K562 (cell line): ENCODE results near the gene ZNF628. TPM values are rescaled to one million over a fixed set of nuclear protein-coding genes. Genes with fewer than 3 reads are reported as not detected.

Experiments
- ATAC-seq: fragments of 200-7000 bp; cut with Tn5 transposase; 3 replicates; pipeline ENCODE4 v1.9.1; 2020; ENCODE audit warnings: moderate library complexity
- BruUV-seq: library from RNA; stranded (reverse); fragments of 400-500 nt; replicated peaks from 2 replicates; lab custom pipeline; 2021; lab: Mats Ljungman, UMichigan
- CTCF ChIA-PET: fragments of 300-600 bp; formaldehyde crosslinking; extraction: SDS; loops from one replicate; lab custom pipeline; 2021; ENCODE audit warnings: low intra/inter-chr PET ratio; lab: Yijun Ruan, JAX
- POLR2A ChIA-PET: fragments of 300-600, 350-650 bp; sonication (Branson Sonifier 250); formaldehyde crosslinking; extraction: SDS; loops from one replicate; lab custom pipeline; 2021; ENCODE audit warnings: antibody characterized with exemption, inconsistent platforms; lab: Yijun Ruan, JAX
- DNase-seq, 4 experiments: peaks; one replicate each; pipeline versions ENCODE4 v3.0.0 to v3.0.0-alpha.2; 2011 to 2018; ENCODE audit warnings: low spot score in 3 of 4, mixed read lengths in 3 of 4; ENCODE audit errors: extremely low read depth in 1 of 4
- FAIRE-seq: peaks from 2 replicates; lab custom pipeline; 2011; peaks lifted over from hg19 to GRCh38; lab: Jason Lieb, UNC
- H2AFZ ChIP-seq: 2 replicates; pipeline ENCODE4 v1.6.0; 2011; ENCODE audit warnings: low read depth, low read length, control low read depth, inconsistent platforms
- H3K27ac ChIP-seq: fragments of 200-600 bp; 3 replicates; pipeline ENCODE4 v1.8.0; 2011; ENCODE audit warnings: low read depth, mild to moderate bottlenecking, control low read depth, inconsistent platforms, low read length, moderate library complexity, mixed read lengths; ENCODE audit errors: extremely low read depth
- H3K27me3 ChIP-seq, 2 experiments: fragments of 300-600 bp in 1 of 2; 2 replicates in 1 of 2; 3 replicates in 1 of 2; pipeline versions ENCODE4 v1.6.0 to v1.8.0; 2011; ENCODE audit warnings: inconsistent platforms in 2 of 2, low read length in 2 of 2, mild to moderate bottlenecking in 1 of 2, mixed read lengths in 1 of 2, moderate library complexity in 1 of 2; ENCODE audit not compliant: control insufficient read depth in 2 of 2, insufficient read depth in 2 of 2
- H3K36me3 ChIP-seq: fragments of 300-600 bp; 3 replicates; pipeline ENCODE4 v1.8.0; 2011; ENCODE audit warnings: mild to moderate bottlenecking, low read length, inconsistent platforms; ENCODE audit not compliant: control insufficient read depth, insufficient read depth
- H3K4me1 ChIP-seq, 2 experiments: fragments of 200-600 bp in 1 of 2; replicated peaks in 1 of 2; 2 replicates in 1 of 2; 3 replicates in 1 of 2; pipeline versions ENCODE4 v1.5.1 to v1.8.0; 2011; ENCODE audit warnings: inconsistent platforms in 2 of 2, low read length in 2 of 2, mild to moderate bottlenecking in 1 of 2, mixed read lengths in 1 of 2, moderate library complexity in 1 of 2; ENCODE audit not compliant: control insufficient read depth in 2 of 2, insufficient read depth in 2 of 2
- H3K4me2 ChIP-seq: 2 replicates; pipeline ENCODE4 v1.6.1; 2011; ENCODE audit warnings: low read length, control low read depth, inconsistent platforms, mixed read lengths; ENCODE audit not compliant: insufficient read depth
- H3K4me3 ChIP-seq: fragments of 200-600 bp; sonication (generic), shearing (Covaris generic); 2 replicates; pipeline ENCODE4 v1.5.1; 2016; ENCODE audit warnings: control low read depth, inconsistent platforms
- H3K79me2 ChIP-seq: fragments of 200-600 bp; 3 replicates; pipeline ENCODE4 v1.8.0; 2011; ENCODE audit warnings: low read length, inconsistent platforms; ENCODE audit not compliant: control insufficient read depth, insufficient read depth
- H3K9ac ChIP-seq, 2 experiments: 2 replicates each; pipeline versions ENCODE4 v1.6.0 to v1.6.1; 2011; ENCODE audit warnings: low read depth in 2 of 2, low read length in 2 of 2, control low read depth in 1 of 2, inconsistent platforms in 1 of 2, mild to moderate bottlenecking in 1 of 2, mixed read lengths in 1 of 2; ENCODE audit not compliant: insufficient read depth in 1 of 2
- H3K9me1 ChIP-seq: one replicate; pipeline ENCODE4 v1.6.0; 2011; ENCODE audit warnings: inconsistent platforms, mild to moderate bottlenecking, low read length, moderate library complexity; ENCODE audit not compliant: control insufficient read depth, insufficient read depth
- H3K9me3 ChIP-seq: replicated peaks from 2 replicates; pipeline ENCODE4 v1.5.1; 2011; ENCODE audit warnings: low read depth, low read length, inconsistent platforms; ENCODE audit not compliant: control insufficient read depth, insufficient read depth
- H4K20me1 ChIP-seq: replicated peaks from 2 replicates; pipeline ENCODE4 v1.6.1; 2011; ENCODE audit warnings: low read length, inconsistent platforms, mixed read lengths; ENCODE audit not compliant: control insufficient read depth, insufficient read depth
- BHLHE40 ChIP-seq: IDR thresholded peaks from 2 replicates; pipeline ENCODE4 v1.6.1; 2011; ENCODE audit warnings: low read length, improper control_type of control experiment
- CEBPB ChIP-seq: fragments of 450-650 bp; IDR thresholded peaks from 2 replicates; pipeline ENCODE4 v1.6.1; 2016; ENCODE audit warnings: missing genetic modification characterization, missing compliant biosample characterization
- CREM ChIP-seq: IDR thresholded peaks from 2 replicates; pipeline ENCODE4 v1.6.1; 2014; ENCODE audit warnings: antibody characterized with exemption, low read depth
- GABPB2 ChIP-seq: fragments of 250-450 bp; sonication (Bioruptor Pico); conservative IDR thresholded peaks from 2 replicates; pipeline ENCODE4 v1.5.1; 2021; ENCODE audit warnings: mild to moderate bottlenecking
- HDAC6 ChIP-seq: IDR thresholded peaks from 2 replicates; pipeline ENCODE4 v1.6.1; 2012; ENCODE audit warnings: low read depth, mild to moderate bottlenecking, control low read depth, inconsistent platforms, low read length, moderate library complexity
- MAX ChIP-seq: sonication (generic); formaldehyde crosslinking; IDR thresholded peaks from 2 replicates; pipeline ENCODE4 v1.9.0; 2022; ENCODE audit warnings: mild to moderate bottlenecking, missing genetic modification reagents
- MBD2 ChIP-seq: sonication (generic); IDR thresholded peaks from 2 replicates; pipeline ENCODE4 v1.6.1; 2016; ENCODE audit warnings: low read depth, borderline replicate concordance
- MYC ChIP-seq, 2 experiments: fragments of 250-450 bp in 1 of 2; sonication (Bioruptor Pico) in 1 of 2; IDR thresholded peaks; 2 replicates each; pipeline versions ENCODE4 v1.5.1 to v1.6.1; 2012 to 2021; ENCODE audit warnings: low read depth in 2 of 2, borderline replicate concordance in 1 of 2, improper control_type of control experiment in 1 of 2, low read length in 1 of 2, mild to moderate bottlenecking in 1 of 2, moderate library complexity in 1 of 2
- POLR2AphosphoS2 ChIP-seq: IDR thresholded peaks from 2 replicates; pipeline ENCODE4 v1.6.1; 2012; ENCODE audit warnings: low read length, improper control_type of control experiment
- ZBTB7A ChIP-seq: IDR thresholded peaks from 2 replicates; pipeline ENCODE4 v1.6.1; 2011; ENCODE audit warnings: low read depth, mild to moderate bottlenecking, low read length, moderate library complexity, borderline replicate concordance; ENCODE audit not compliant: control insufficient read depth
- ZNF699 ChIP-seq: fragments of 250-450 bp; sonication (Bioruptor Pico); IDR thresholded peaks from 2 replicates; pipeline ENCODE4 v1.8.0; 2021; ENCODE audit warnings: mild to moderate bottlenecking, moderate library complexity; ENCODE audit not compliant: insufficient replicate concordance
- WGBS: fragments of 100-300 bp; shearing (Covaris generic); methylation state at CpG from one replicate; pipeline ENCODE4 v1.1.6; 2016; ENCODE audit warnings: low coverage, mixed read lengths; ENCODE audit not compliant: insufficient coverage; ENCODE audit errors: missing lambda C conversion rate; 5-methylcytosine and 5-hydroxymethylcytosine counted together
- in situ Hi-C: fragments of 300-500 bp; cut with MboI; formaldehyde crosslinking; loops from 4 replicates; pipeline ENCODE4 v1.15.0; 2018; ENCODE audit warnings: inconsistent platforms, mixed read lengths
- intact Hi-C: fragments of 100-400 bp; cut with micrococcal nuclease; formaldehyde crosslinking; loops from 2 replicates; pipeline ENCODE4 v1.14.2; 2022
- polyA plus RNA-seq, 8 experiments: library from polyadenylated mRNA; depleted of rRNA in 4 of 8; stranded (reverse) in 5 of 8; unstranded in 3 of 8; fragments of >200 nt; fragmentation: Nextera tagmentation in 2 of 8; fragmentation: Illumina TruSeq in 1 of 8; extraction: Ambion mirVana in 2 of 8; extraction: Trizol in 1 of 8; gene quantifications; 2 replicates each; pipeline versions ENCODE4 v1.2.1 to v1.2.3, GENCODE V29; 2011 to 2014; ENCODE audit warnings: inconsistent platforms in 1 of 8, missing spikeins in 1 of 8
- total RNA-seq, 7 experiments: library from RNA; depleted of rRNA in 6 of 7; stranded (reverse); fragments of >200 nt in 6 of 7; fragmentation: Illumina TruSeq in 2 of 7; extraction: Trizol in 2 of 7; gene quantifications; 2 replicates each; pipeline versions ENCODE4 v1.2.1 to v1.2.3, GENCODE V29; 2011 to 2021; ENCODE audit warnings: low replicate concordance in 1 of 7
- TF ChIP-seq, protein P1 (sequence below), 2 experiments: fragments of 450-650 bp; conservative IDR thresholded peaks; 2 replicates each; pipeline ENCODE4 v1.6.1; 2017; ENCODE audit warnings: mild to moderate bottlenecking in 2 of 2, moderate library complexity in 2 of 2

ZNF628 gene
- total and polyA plus RNA-seq, 9 of the 15 experiments (the other 6 are each of a cell fraction or from before 2014, with no cell fraction given), result 0.13 to 13.6 (median 2.2) TPM; not detected in 3

DNA sequence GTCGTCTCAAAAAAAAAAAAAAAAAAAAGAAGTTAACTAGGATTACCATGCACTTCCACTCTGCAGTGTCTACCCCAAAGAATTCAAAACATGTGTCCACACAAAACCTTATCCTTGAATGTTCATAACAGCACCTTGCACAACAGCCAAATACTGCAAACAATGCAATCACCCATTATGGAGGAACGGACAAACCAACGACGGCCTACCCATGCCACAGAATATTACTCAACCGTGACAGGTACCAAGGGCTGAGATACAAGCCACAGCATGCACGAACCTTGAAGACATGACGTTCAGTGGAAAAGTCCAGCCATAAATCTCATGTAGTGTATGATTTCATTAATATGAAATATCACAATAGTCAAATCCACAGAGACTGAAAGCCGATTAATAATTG, 30.4 kb upstream of the ZNF628 start:
- WGBS, result 34% methylated on average over 7 of the region's 8 CpGs

DNA sequence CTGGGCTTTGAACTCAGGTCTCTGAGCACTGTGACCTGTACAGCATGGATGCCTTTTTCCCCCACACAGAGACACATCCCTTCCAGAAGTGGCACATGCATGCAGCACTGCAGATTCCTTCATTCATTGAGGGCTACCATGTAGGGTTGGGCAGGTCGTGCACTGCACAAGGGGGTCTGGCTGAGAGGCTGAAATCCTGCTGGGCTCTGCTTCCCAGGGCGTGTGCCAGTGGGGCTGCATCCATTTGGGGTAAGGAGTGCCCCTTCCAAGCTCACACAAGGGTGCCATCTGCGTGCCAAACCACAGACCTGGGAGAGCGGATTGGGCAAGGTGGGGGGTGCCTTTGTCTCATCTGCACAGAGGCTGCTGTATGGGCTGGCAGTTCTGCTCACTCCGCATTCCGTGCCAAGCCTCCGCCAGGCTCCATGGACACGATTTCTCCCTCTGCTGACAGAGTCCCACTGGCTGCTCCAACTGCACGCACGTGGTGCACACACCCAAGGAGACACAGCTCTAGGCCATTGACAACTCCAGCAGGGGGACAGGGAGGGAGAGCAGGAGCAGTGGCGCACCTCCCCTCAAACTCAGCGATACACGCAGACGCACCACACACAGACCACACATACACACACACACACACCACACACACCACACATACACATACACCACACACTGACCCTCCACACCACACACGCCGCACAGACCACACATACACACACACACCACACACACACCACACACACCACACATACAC, 28.8 kb upstream of the ZNF628 start:
- ChIA-PET POLR2A (interaction anchor here (0.6 to 1.3 kb wide), 5 partner anchors 10 to 201 kb away, joined by 3 read pairs; partner anchors contain the start of genes UBE2S and ZNF628), CTCF (no interaction called here)
- no peak overlapping the region; the same call in 1 of the 2 replicates for H2AFZ ChIP-seq
- peak overlapping the region in 1 of 2 experiments; percentile 83; a peak in 2 of 4 replicates for H3K9ac ChIP-seq
- WGBS, result 19% methylated on average over 13 of the region's 16 CpGs
- H3K9me1 ChIP-seq, result no peaks in the 10 kb centered on the region
- in situ Hi-C loops (loop anchor here (25.0 kb wide), 1 partner anchor 785 kb away; the partner anchor contains the start of gene LILRB4), intact Hi-C loops (no loop called here)
- ATAC-seq, result peak; percentile 72
- no peaks in the 10 kb centered on the region for H3K79me2 ChIP-seq
- H3K36me3 ChIP-seq, result no peaks in the 10 kb centered on the region
- peak in 3 of 4 experiments; percentile 6 to 57 (median 52) for DNase-seq
- no TSS peak for BruUV-seq
- no peak overlapping the region for H3K27ac ChIP-seq
- peak; percentile 56 for FAIRE-seq
- peaks cover 6 to 37% of the 10 kb centered on the region in 2 experiments for H3K27me3 ChIP-seq
- no peak overlapping the region for H3K4me3 ChIP-seq
- peaks cover 11 to 62% of the 10 kb centered on the region in 2 experiments for H3K4me1 ChIP-seq
- peak overlapping the region; percentile 24; the same call in 1 of the 2 replicates for H3K4me2 ChIP-seq
- no peaks in the 10 kb centered on the region for H4K20me1 ChIP-seq
- no peaks in the 10 kb centered on the region for H3K9me3 ChIP-seq
- TF ChIP-seq GABPB2 (CRISPR knock-in tag), result no peak
- peak; percentile 52 for TF ChIP-seq BHLHE40
- 0 out of 2 replicates have a peak, but pooled peaks have one; percentile 12 for TF ChIP-seq CREM
- no peak for TF ChIP-seq MBD2
- peak; percentile 7; the same call in 1 of the 2 replicates for TF ChIP-seq HDAC6
- 0 out of 2 replicates have a peak, but pooled peaks have one; percentile 30 for TF ChIP-seq ZBTB7A
- TF ChIP-seq, protein P1, sequence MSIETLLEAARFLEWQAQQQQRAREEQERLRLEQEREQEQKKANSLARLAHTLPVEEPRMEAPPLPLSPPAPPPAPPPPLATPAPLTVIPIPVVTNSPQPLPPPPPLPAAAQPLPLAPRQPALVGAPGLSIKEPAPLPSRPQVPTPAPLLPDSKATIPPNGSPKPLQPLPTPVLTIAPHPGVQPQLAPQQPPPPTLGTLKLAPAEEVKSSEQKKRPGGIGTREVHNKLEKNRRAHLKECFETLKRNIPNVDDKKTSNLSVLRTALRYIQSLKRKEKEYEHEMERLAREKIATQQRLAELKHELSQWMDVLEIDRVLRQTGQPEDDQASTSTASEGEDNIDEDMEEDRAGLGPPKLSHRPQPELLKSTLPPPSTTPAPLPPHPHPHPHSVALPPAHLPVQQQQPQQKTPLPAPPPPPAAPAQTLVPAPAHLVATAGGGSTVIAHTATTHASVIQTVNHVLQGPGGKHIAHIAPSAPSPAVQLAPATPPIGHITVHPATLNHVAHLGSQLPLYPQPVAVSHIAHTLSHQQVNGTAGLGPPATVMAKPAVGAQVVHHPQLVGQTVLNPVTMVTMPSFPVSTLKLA (conservative IDR thresholded peaks at IDR 0.05), result peak; percentile 69 to 74
- TF ChIP-seq MYC (IDR thresholded peaks at IDR 0.05; ENCODE audit: low read depth, low read length), result peak; percentile 54; the same call in 1 of the 2 replicates
- no peak for TF ChIP-seq MYC (CRISPR knock-in tag; IDR thresholded peaks at IDR 0.05; ENCODE audit: borderline replicate concordance, low read depth)
- TF ChIP-seq POLR2AphosphoS2, result no peak
- peak; percentile 94 for TF ChIP-seq MAX (CRISPR knock-in tag)

More for the DNA sequence above, 30.4 kb upstream of the ZNF628 start:
- BruUV-seq, result no TSS peak
- Histone ChIP-seq H3K79me2 (no peaks in the 10 kb centered on the region), H4K20me1 (no peaks in the 10 kb centered on the region), H3K4me2 (no peak overlapping the region), H3K27me3 (peaks cover 6 to 37% of the 10 kb centered on the region in 2 experiments), H3K9me1 (no peaks in the 10 kb centered on the region), H3K9me3 (no peaks in the 10 kb centered on the region), H3K9ac (no peak overlapping the region), H3K4me3 (no peak overlapping the region), H2AFZ (no peak overlapping the region), H3K27ac (no peak overlapping the region), H3K36me3 (no peaks in the 10 kb centered on the region), H3K4me1 (peaks cover 15 to 61% of the 10 kb centered on the region in 2 experiments)
- ATAC-seq (no peak), DNase-seq (no peak), FAIRE-seq (no peak)
- intact Hi-C loops, result no loop called here
- CTCF ChIA-PET, result interaction anchor here (0.6 kb wide), 1 partner anchor 565 kb away, joined by 3 read pairs; no protein-coding TSS in a partner anchor
- in situ Hi-C loops, result loop anchor here (25.0 kb wide), 1 partner anchor 784 kb away; the partner anchor contains the start of gene LILRB4
- TF ChIP-seq ZNF699 (CRISPR knock-in tag), result no peak
- TF ChIP-seq CEBPB (tag), result 0 out of 2 replicates have a peak, but pooled peaks have one; percentile 10
- POLR2A ChIA-PET, result interaction anchor here (1.4 kb wide), 1 partner anchor 9 kb away, joined by 4 read pairs; no protein-coding TSS in a partner anchor
